Measurements from ENCODE around the gene ZP3.
"Not testable (repeated sequence)": the region's sequence is repeated elsewhere in the genome, so short reads cannot be mapped to it uniquely, and the experiment has no call there.

The ZP3 gene

DNA sequence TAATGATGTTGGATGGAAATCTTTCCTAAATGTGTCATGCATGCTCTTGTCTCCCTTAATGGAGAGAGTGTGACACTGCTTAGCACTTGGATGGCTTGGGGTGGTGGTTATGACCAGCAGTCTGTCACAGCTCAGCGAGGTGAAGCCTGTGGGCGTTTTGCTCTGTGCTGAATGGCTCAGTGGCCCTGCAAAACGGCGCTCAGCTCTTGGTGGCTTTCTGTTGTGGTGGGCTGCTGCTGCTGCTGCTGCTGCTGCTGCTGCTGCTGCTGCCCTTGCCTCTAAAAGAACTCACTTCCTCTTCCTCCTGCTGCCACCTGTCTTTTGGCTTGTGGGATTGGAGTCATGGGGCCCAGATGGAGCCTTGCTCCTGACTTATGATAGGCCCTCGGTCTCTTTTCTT lies 61.9 kb downstream of the ZP3 start:
- not testable (repeated sequence) for H3K4me3 ChIP-seq (ENCODE audit: control insufficient read depth, low read depth, low read length); DNase-seq (ENCODE audit: low read depth)

DNA sequence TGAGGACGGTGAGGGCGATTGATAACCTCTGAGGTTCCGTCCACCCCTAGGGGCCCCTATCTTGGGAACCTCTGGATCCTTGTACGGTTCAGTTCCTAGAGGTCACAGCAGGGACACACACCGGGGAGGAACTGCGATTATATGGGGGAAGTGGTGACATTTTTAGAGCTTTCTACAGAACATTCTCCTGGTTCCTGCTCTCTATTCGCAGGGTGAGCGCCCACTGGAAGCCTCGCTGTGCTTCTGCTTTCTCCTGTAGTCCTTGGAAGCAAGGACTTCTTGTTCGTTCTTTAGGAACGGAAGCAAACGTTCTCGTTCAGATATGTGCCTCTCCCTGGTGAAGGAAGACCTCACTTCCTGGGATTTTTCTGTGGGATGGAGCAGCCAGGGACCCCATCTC lies 63.2 kb downstream of the ZP3 start:
- H3K4me3 ChIP-seq (ENCODE audit: control insufficient read depth, low read depth, low read length); DNase-seq (ENCODE audit: low read depth): not testable (repeated sequence)
